Measurements from ENCODE around the gene C1orf94. TPM values are rescaled to one million over a fixed set of nuclear protein-coding genes. Genes with fewer than 3 reads are reported as not detected.

The C1orf94 gene
- not detected in 2 replicates for total RNA-seq

GRCh38 chr1:34176830-34177603, at the start of gene C1orf94:
TSS of gene C1orf94 (plus strand) at chr1:34176907. CDS start at chr1:34177790, 883 bp downstream.

GRCh38 chr1:34164771-34165391, 11.8 kb upstream of the C1orf94 start, which contains the start of gene CSMD2:
TSS of gene CSMD2 (minus strand) at chr1:34165230. CDS start at chr1:34165097, 133 bp downstream.

Other genes starting within 250 kb of the C1orf94 start
- gene CSMD2, start 11.7 kb upstream of the C1orf94 start, total RNA-seq: 2.2 and 5.0 TPM in 2 replicates

Measured in smooth muscle cell of trachea (primary cell).